Measurements from ENCODE around the gene CREBBP. TPM values are rescaled to one million over a fixed set of nuclear protein-coding genes. Genes with fewer than 3 reads are reported as not detected.

CREBBP gene
- total RNA-seq, 1 donor from 2014 or later: 53.0 TPM

GRCh38 chr16:3759736-3760135 lies 120.8 kb downstream of the CREBBP start:
- H2AFZ ChIP-seq (ENCODE audit: low read depth, low read length): no peak overlapping the region
- H3K27me3 ChIP-seq (ENCODE audit: insufficient read depth, low read length): no peaks in the 10 kb centered on the region
- FAIRE-seq: no peak
- no peak overlapping the region for H3K4me2 ChIP-seq (ENCODE audit: low read length)
- no peak overlapping the region for H3K4me3 Mint-ChIP-seq (ENCODE audit: unreplicated experiment)
- H3K9ac ChIP-seq (ENCODE audit: low read length): no peak overlapping the region
- H3K36me3 Mint-ChIP-seq (ENCODE audit: low read depth, unreplicated experiment): peaks cover 10% of the 10 kb centered on the region
- no peaks in the 10 kb centered on the region for H3K9me3 Mint-ChIP-seq (ENCODE audit: unreplicated experiment)
- peaks cover under 1% of the 10 kb centered on the region for H3K4me1 Mint-ChIP-seq (ENCODE audit: low read depth, unreplicated experiment)
- H3K4me1 ChIP-seq (ENCODE audit: insufficient read depth, low read length): peaks cover 7% of the 10 kb centered on the region
- H4K20me1 ChIP-seq (ENCODE audit: insufficient read depth, low read length): peaks cover 50% of the 10 kb centered on the region
- H3K27ac Mint-ChIP-seq (ENCODE audit: unreplicated experiment): no peak overlapping the region
- H3K27ac ChIP-seq (ENCODE audit: low read depth, low read length): no peak overlapping the region
- TF ChIP-seq EZH2 (IDR thresholded peaks at IDR 0.05; ENCODE audit: insufficient read depth, low read length) (no peak), CTCF (IDR thresholded peaks at IDR 0.05; ENCODE audit: insufficient read depth, low read depth, low read length) (no peak)
- peaks cover 35% of the 10 kb centered on the region for H3K36me3 ChIP-seq (ENCODE audit: insufficient read depth, low read length)
- no peak for DNase-seq (ENCODE audit: low read depth)
- no peaks in the 10 kb centered on the region for H3K9me3 ChIP-seq (ENCODE audit: insufficient read depth, low read depth, low read length)
- H3K4me3 ChIP-seq (ENCODE audit: insufficient read depth, low read depth, low read length): no peak overlapping the region
- peaks cover 19% of the 10 kb centered on the region for H3K79me2 ChIP-seq (ENCODE audit: insufficient read depth, low read length)
- no peaks in the 10 kb centered on the region for H3K27me3 Mint-ChIP-seq (ENCODE audit: low read depth, unreplicated experiment)

- no peak overlapping the region for H3K9ac ChIP-seq (ENCODE audit: low read length)
- no peak for FAIRE-seq
- H3K36me3 ChIP-seq (ENCODE audit: insufficient read depth, low read length): peaks cover 33% of the 10 kb centered on the region
- Mint-ChIP-seq H3K27me3 (ENCODE audit: low read depth, unreplicated experiment) (no peaks in the 10 kb centered on the region), H3K9me3 (ENCODE audit: unreplicated experiment) (no peaks in the 10 kb centered on the region), H3K4me3 (ENCODE audit: unreplicated experiment) (no peak overlapping the region), H3K4me1 (ENCODE audit: low read depth, unreplicated experiment) (peaks cover 12% of the 10 kb centered on the region), H3K36me3 (ENCODE audit: low read depth, unreplicated experiment) (peaks cover 8% of the 10 kb centered on the region), H3K27ac (ENCODE audit: unreplicated experiment) (no peak overlapping the region)
- H3K4me3 ChIP-seq (ENCODE audit: insufficient read depth, low read depth, low read length): no peak overlapping the region
- TF ChIP-seq EZH2 (IDR thresholded peaks at IDR 0.05; ENCODE audit: insufficient read depth, low read length): no peak
- TF ChIP-seq CTCF (IDR thresholded peaks at IDR 0.05; ENCODE audit: insufficient read depth, low read depth, low read length): no peak
- DNase-seq (ENCODE audit: low read depth): no peak
- no peak overlapping the region for H3K27ac ChIP-seq (ENCODE audit: low read depth, low read length)
- H3K79me2 ChIP-seq (ENCODE audit: insufficient read depth, low read length): peaks cover 37% of the 10 kb centered on the region
- no peaks in the 10 kb centered on the region for H3K27me3 ChIP-seq (ENCODE audit: insufficient read depth, low read length)
- no peak overlapping the region for H2AFZ ChIP-seq (ENCODE audit: low read depth, low read length)
- H3K4me1 ChIP-seq (ENCODE audit: insufficient read depth, low read length): peaks cover 13% of the 10 kb centered on the region
- peaks cover 61% of the 10 kb centered on the region for H4K20me1 ChIP-seq (ENCODE audit: insufficient read depth, low read length)
- no peaks in the 10 kb centered on the region for H3K9me3 ChIP-seq (ENCODE audit: insufficient read depth, low read depth, low read length)
- no peak overlapping the region for H3K4me2 ChIP-seq (ENCODE audit: low read length)
Observed at GRCh38 chr16:3756113-3756512, 124.4 kb downstream of the CREBBP start.

GRCh38 chr16:3755249-3755648 lies 125.3 kb downstream of the CREBBP start:
- H3K4me3 Mint-ChIP-seq (ENCODE audit: unreplicated experiment): no peak overlapping the region
- H3K36me3 ChIP-seq (ENCODE audit: insufficient read depth, low read length): peaks cover 30% of the 10 kb centered on the region
- DNase-seq (ENCODE audit: low read depth): peak; percentile 18

More at GRCh38 chr16:3755249-3755648, 125.3 kb downstream of the CREBBP start:
- H3K4me1 Mint-ChIP-seq (ENCODE audit: low read depth, unreplicated experiment): peaks cover 12% of the 10 kb centered on the region
- H3K27ac Mint-ChIP-seq (ENCODE audit: unreplicated experiment): no peak overlapping the region
- H3K4me1 ChIP-seq (ENCODE audit: insufficient read depth, low read length): peaks cover 13% of the 10 kb centered on the region
- no peak overlapping the region for H3K4me2 ChIP-seq (ENCODE audit: low read length)
- H4K20me1 ChIP-seq (ENCODE audit: insufficient read depth, low read length): peaks cover 62% of the 10 kb centered on the region
- H3K9me3 Mint-ChIP-seq (ENCODE audit: unreplicated experiment): no peaks in the 10 kb centered on the region
- H3K9me3 ChIP-seq (ENCODE audit: insufficient read depth, low read depth, low read length): no peaks in the 10 kb centered on the region
- no peak overlapping the region for H3K9ac ChIP-seq (ENCODE audit: low read length)
- H3K36me3 Mint-ChIP-seq (ENCODE audit: low read depth, unreplicated experiment): peaks cover 13% of the 10 kb centered on the region
- FAIRE-seq: no peak
- no peak overlapping the region for H2AFZ ChIP-seq (ENCODE audit: low read depth, low read length)
- H3K27me3 ChIP-seq (ENCODE audit: insufficient read depth, low read length): no peaks in the 10 kb centered on the region
- no peak overlapping the region for H3K27ac ChIP-seq (ENCODE audit: low read depth, low read length)
- no peaks in the 10 kb centered on the region for H3K27me3 Mint-ChIP-seq (ENCODE audit: low read depth, unreplicated experiment)
- H3K4me3 ChIP-seq (ENCODE audit: insufficient read depth, low read depth, low read length): no peak overlapping the region
- TF ChIP-seq CTCF (IDR thresholded peaks at IDR 0.05; ENCODE audit: insufficient read depth, low read depth, low read length): no peak
- no peak for TF ChIP-seq EZH2 (IDR thresholded peaks at IDR 0.05; ENCODE audit: insufficient read depth, low read length)
- peaks cover 37% of the 10 kb centered on the region for H3K79me2 ChIP-seq (ENCODE audit: insufficient read depth, low read length)

Measured in astrocyte (in vitro differentiated cells and primary cell).